HG02610 (cell line): Measurements from ENCODE around the gene HNRNPH3.

ENCODE experiments used
- ATAC-seq: cut with Tn5 transposase; IDR thresholded peaks from one replicate; pipeline ENCODE4 v1.9.1; 2021; ENCODE audit warnings: mild to moderate bottlenecking, moderate library complexity; ENCODE audit not compliant: unreplicated experiment

HNRNPH3 gene

DNA sequence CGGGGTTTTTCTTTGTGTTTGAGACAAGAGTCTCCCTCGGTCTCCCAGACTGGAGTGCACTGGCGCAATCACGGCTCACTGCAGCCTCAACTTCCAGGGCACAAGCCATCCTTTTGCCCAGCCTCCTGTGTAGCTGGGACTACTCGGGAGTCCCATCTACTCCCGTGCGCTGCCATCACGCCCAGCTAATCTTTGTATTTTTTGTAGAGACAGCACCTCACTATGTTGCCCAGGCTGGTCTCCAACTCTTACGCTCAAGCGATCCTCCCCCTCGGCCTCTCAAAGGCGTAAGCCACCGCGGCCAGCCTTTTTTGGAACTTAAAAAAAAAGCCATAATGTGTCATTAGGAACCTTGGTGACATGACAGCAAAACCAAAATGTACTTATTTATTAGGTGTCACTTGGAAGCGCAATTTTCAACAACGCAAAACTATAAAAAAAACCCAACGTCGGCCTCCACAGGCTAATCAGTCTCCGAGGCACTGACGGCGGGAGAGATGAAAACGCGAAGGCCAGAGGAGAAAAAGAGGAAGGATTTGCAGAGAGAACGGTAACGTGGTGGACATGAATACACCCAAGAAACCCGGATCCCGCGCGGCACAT, 911 bp upstream of the HNRNPH3 start:
- no peak for ATAC-seq

DNA sequence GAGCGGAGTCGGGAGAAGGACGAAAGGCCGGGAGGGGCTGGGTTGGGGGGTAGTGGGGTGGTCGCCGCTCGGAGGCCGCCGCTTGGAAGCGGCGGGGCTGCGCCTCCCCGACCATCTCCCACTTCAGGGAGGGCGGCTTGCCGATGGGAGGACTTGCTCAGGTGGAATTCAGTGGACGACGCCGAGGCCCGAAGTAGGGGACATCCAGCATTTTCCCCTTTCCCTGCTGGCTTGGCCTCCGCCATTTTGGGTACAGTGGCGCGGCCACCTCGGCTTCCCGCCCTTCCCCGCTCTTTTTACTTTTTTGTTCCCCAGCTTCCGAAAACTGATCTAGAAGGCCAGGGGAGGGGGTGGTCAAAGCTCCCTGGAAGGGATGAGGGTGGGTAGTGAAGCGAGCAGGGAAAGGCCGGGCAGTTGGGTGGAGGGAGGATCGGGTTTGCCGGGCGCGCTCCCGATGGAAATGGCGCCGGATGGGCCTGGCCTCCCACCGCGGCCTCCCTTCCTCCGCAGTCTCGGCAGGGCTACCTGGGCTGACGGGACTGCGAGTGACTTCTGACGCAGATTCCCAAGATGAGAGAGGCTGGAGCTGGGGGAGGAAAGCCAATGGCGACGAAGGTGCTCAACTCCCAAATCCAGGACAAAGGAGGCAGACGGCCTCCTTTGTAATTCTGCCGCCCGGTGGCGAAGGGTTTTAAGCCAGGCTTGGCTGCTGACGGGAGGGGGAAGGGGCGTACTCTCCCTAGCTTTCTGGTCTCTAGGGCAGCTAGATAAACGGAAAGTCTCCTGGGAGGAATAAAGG, 594 bp downstream of the HNRNPH3 start, which contains the start of gene PBLD:
Gene PBLD (minus strand): TSS at position 670 of the 799 bp plus-strand sequence. CDS start 26,084 bp downstream, outside the sequence.
- ATAC-seq: peak; percentile 20

DNA sequence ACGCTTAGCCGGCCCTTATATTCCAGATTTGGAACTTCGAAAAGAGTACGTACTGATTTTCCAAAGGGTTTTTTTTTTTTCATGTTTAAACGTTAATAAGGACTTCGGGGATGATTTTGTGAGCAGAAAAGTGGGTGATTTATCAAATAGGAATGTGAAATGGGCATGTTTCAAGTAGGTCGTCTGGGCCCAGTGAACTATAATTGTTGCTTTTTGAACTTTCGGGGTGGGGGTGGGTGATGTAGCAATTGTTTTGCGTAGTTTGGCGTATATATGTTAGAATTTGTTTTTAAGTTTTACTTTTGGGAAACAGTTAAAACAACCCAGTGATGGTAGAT, 1.2 kb downstream of the HNRNPH3 start:
- no peak for ATAC-seq

GRCh38 chr10:68333440-68334431, 1.9 kb downstream of the HNRNPH3 start:
- ATAC-seq: no peak

GRCh38 chr10:68334672-68335467, 3.0 kb downstream of the HNRNPH3 start:
- no peak for ATAC-seq

DNA sequence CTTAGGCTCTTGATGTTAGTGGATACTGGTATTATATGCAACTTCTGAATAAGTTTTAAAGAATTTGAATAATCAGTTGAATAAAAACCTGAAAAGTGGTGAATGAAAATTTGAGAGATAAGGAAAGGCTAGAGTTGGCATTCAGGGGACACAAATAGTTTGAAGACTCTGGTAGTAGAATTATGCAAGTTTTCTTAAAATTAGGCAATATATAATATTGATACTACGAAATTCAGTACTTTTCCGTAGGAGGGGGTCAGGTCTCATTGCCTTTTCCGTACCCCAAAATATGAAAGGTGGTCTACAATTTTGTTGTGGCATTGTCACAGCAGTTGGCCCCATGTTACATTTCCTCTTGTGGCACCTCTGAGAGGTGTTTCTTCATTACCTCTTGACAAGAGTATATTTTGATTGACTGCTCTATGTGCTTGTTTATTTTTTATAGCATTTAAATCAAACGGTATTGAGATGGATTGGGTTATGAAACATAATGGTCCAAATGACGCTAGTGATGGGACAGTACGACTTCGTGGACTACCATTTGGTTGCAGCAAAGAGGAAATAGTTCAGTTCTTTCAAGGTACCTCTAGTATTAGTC, 5.0 kb downstream of the HNRNPH3 start:
- ATAC-seq: no peak

GRCh38 chr10:68340358-68341080, 8.7 kb downstream of the HNRNPH3 start:
- no peak for ATAC-seq

GRCh38 chr10:68342909-68343516, 11.1 kb downstream of the HNRNPH3 start:
- ATAC-seq: no peak

- ATAC-seq: no peak
These were observed 13.8 kb downstream of the HNRNPH3 start for GRCh38 chr10:68345621-68346020.

DNA sequence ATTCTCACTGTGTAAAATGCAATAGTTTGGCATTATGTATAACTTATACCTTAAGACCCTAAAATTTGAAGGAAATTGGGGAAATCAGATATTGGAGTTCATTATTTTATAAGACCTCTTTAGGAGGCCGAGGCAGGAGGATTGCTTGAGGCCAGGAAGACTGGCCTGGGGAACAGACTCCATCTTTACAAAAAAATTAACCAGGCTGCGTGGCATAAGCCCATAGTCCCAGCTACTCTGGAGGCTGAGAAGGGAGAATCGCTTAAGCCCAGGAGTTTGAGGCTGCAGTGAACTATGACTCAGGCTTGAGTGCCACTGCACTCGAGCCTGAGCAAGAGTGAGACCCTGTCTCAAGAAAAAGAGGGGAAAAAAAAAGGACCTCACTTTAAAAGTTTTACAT, 14.9 kb downstream of the HNRNPH3 start:
- ATAC-seq: no peak

- no peak for ATAC-seq
These were observed 16.4 kb downstream of the HNRNPH3 start for GRCh38 chr10:68348265-68348741.

- ATAC-seq: no peak
These were observed 21.7 kb downstream of the HNRNPH3 start for GRCh38 chr10:68353537-68353936.

GRCh38 chr10:68359189-68359588, 27.3 kb downstream of the HNRNPH3 start:
- no peak for ATAC-seq

- ATAC-seq: no peak
These were observed 30.7 kb downstream of the HNRNPH3 start for GRCh38 chr10:68362590-68362989.

- ATAC-seq: no peak
These were observed 32.4 kb downstream of the HNRNPH3 start for GRCh38 chr10:68364101-68364886.

DNA sequence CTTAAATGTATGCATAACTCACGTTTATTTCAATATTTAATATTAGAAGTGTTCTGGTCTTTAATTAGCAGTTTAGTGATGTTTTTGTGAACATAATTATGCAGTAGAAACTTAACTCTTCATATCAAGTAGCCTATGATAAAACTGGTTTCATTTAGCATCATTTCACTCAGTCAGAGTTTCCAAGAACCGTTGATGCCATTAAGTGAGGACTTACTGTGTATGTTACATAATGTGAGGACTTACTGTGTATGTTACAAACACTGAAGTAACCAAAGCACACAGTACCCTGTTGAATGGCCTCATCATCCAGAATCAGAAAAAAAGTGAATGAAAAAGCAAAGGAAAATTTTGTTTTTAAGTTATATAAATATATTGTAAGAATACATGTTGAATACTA, 33.7 kb downstream of the HNRNPH3 start:
- ATAC-seq: no peak

GRCh38 chr10:68366600-68366999, 34.7 kb downstream of the HNRNPH3 start:
- ATAC-seq: no peak

DNA sequence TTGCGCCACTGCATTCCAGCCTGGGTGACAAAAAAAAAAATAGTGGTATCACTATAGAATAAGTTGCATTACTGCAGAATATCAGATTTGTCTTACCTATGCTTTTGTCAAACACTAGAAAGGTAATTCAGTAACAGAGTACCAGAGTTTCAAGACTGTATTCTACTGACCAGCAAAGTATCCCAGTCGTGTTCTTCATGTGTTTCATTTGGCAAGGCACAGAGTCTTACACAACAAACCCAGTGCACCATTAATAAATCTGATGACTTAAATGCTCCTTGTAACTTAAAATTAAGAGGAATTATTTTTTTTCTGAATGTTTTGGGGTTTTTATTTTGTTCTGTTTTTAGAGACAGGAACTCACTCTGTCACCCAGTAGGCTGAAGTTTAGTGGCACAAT, 35.3 kb downstream of the HNRNPH3 start:
- ATAC-seq: no peak
